HG03354 (cell line): ENCODE results near the gene NR1D1.

ENCODE experiments used
- ATAC-seq: cut with Tn5 transposase; IDR thresholded peaks from one replicate; pipeline ENCODE4 v1.9.1; 2021; ENCODE audit warnings: mild to moderate bottlenecking; ENCODE audit not compliant: unreplicated experiment, poor library complexity, severe bottlenecking

NR1D1 gene

GRCh38 chr17:40067710-40068109 lies 32.7 kb downstream of the NR1D1 start:
- no peak for ATAC-seq

GRCh38 chr17:40065769-40066510 lies 34.4 kb downstream of the NR1D1 start:
- no peak for ATAC-seq

GRCh38 chr17:40064971-40065768 lies 35.2 kb downstream of the NR1D1 start:
- no peak for ATAC-seq

- no peak for ATAC-seq
These were observed 36.4 kb downstream of the NR1D1 start for GRCh38 chr17:40063901-40064531.

GRCh38 chr17:40063187-40063771 lies 37.1 kb downstream of the NR1D1 start:
- peak; percentile 20 for ATAC-seq

- peak; percentile 72 for ATAC-seq
These were observed 37.8 kb downstream of the NR1D1 start, which contains the start of gene THRA for GRCh38 chr17:40062329-40063186. THRA (plus strand) TSS chr17:40062965; CDS start chr17:40074489, 11,524 bp downstream.

GRCh38 chr17:40061609-40062038 lies 38.8 kb downstream of the NR1D1 start:
- no peak for ATAC-seq

- no peak for ATAC-seq
These were observed 39.3 kb downstream of the NR1D1 start for GRCh38 chr17:40060887-40061608.

GRCh38 chr17:40059729-40060475 lies 40.5 kb downstream of the NR1D1 start:
- ATAC-seq: no peak

GRCh38 chr17:40058865-40059264 lies 41.5 kb downstream of the NR1D1 start:
- ATAC-seq: no peak

GRCh38 chr17:40058186-40058784 lies 42.1 kb downstream of the NR1D1 start:
- no peak for ATAC-seq

GRCh38 chr17:40056379-40057015 lies 43.9 kb downstream of the NR1D1 start:
- ATAC-seq: no peak
